WTC11 (cell line): Measurements from ENCODE around the gene CHST13. TPM values are rescaled to one million over a fixed set of nuclear protein-coding genes. Genes with fewer than 3 reads are reported as not detected.

ENCODE experiments used
- ATAC-seq: fragments of 200-7000 bp; cut with Tn5 transposase; 2 replicates; pipeline ENCODE4 v1.10.0; 2021; ENCODE audit warnings: mild to moderate bottlenecking, moderate library complexity
- CTCF ChIA-PET: fragments of 300-600 bp; sonication (Branson Sonifier 250); formaldehyde crosslinking; loops from one replicate; lab custom pipeline; 2021; ENCODE audit warnings: antibody characterized with exemption; lab: Charles Lee
- POLR2A ChIA-PET: fragments of 350-600 bp; sonication (Branson Sonifier 250); formaldehyde crosslinking; loops from one replicate; lab custom pipeline; 2021; ENCODE audit warnings: antibody characterized with exemption; lab: Charles Lee
- DNase-seq: peaks from one replicate; pipeline ENCODE4 v3.0.0; 2021; ENCODE audit warnings: low spot score
- H3K27ac Mint-ChIP-seq: 2 replicates; pipeline ENCODE4 v1.8.0; 2021; ENCODE audit warnings: mixed read lengths
- H3K27me3 Mint-ChIP-seq: 2 replicates; pipeline ENCODE4 v1.8.0; 2021; ENCODE audit warnings: low read depth, mild to moderate bottlenecking, moderate library complexity, mixed read lengths
- H3K36me3 Mint-ChIP-seq: 2 replicates; pipeline ENCODE4 v1.8.0; 2021; ENCODE audit warnings: mixed read lengths
- H3K4me1 Mint-ChIP-seq: 2 replicates; pipeline ENCODE4 v1.8.0; 2022; ENCODE audit warnings: mixed read lengths
- H3K4me3 Mint-ChIP-seq: 2 replicates; pipeline ENCODE4 v1.8.0; 2021; ENCODE audit warnings: mild to moderate bottlenecking, moderate library complexity, mixed read lengths
- H3K9me3 Mint-ChIP-seq: 2 replicates; pipeline ENCODE4 v1.8.0; 2021; ENCODE audit warnings: mixed read lengths
- AFF4 ChIP-seq: sonication (generic); formaldehyde crosslinking; IDR thresholded peaks from 2 replicates; pipeline ENCODE4 v1.8.1; 2023; ENCODE audit warnings: mild to moderate bottlenecking, missing genetic modification reagents, borderline replicate concordance
- ATF6 ChIP-seq: sonication (generic); formaldehyde crosslinking; IDR thresholded peaks from 2 replicates; pipeline ENCODE4 v1.8.1; 2023; ENCODE audit warnings: mild to moderate bottlenecking, missing genetic modification reagents
- CBFB ChIP-seq: sonication (generic); formaldehyde crosslinking; IDR thresholded peaks from 2 replicates; pipeline ENCODE4 v1.8.1; 2022; ENCODE audit warnings: mild to moderate bottlenecking, low read depth, missing genetic modification reagents
- E2F5 ChIP-seq: sonication (generic); formaldehyde crosslinking; IDR thresholded peaks from 2 replicates; pipeline ENCODE4 v1.8.1; 2022; ENCODE audit warnings: mild to moderate bottlenecking, moderate library complexity, missing genetic modification reagents
- ESRRA ChIP-seq: sonication (generic); formaldehyde crosslinking; IDR thresholded peaks from 2 replicates; pipeline ENCODE4 v1.8.1; 2022; ENCODE audit warnings: mild to moderate bottlenecking, missing genetic modification reagents, borderline replicate concordance
- FOXK1 ChIP-seq: sonication (generic); formaldehyde crosslinking; IDR thresholded peaks from 2 replicates; pipeline ENCODE4 v1.8.0; 2022; ENCODE audit warnings: mild to moderate bottlenecking, moderate library complexity, missing genetic modification reagents
- GABPB1 ChIP-seq: sonication (generic); formaldehyde crosslinking; IDR thresholded peaks from 2 replicates; pipeline ENCODE4 v1.8.1; 2023; ENCODE audit warnings: mild to moderate bottlenecking, missing genetic modification reagents
- GRHL2 ChIP-seq: fragments of 250-450 bp; sonication (Bioruptor Pico); IDR thresholded peaks from 2 replicates; pipeline ENCODE4 v1.8.0; 2022; ENCODE audit warnings: mild to moderate bottlenecking, moderate library complexity; ENCODE audit not compliant: insufficient replicate concordance, severe bottlenecking
- MAX ChIP-seq: sonication (generic); formaldehyde crosslinking; IDR thresholded peaks from 2 replicates; pipeline ENCODE4 v1.8.0; 2022; ENCODE audit warnings: mild to moderate bottlenecking, missing genetic modification reagents
- NFE2L1 ChIP-seq: sonication (generic); formaldehyde crosslinking; IDR thresholded peaks from 2 replicates; pipeline ENCODE4 v1.8.1; 2023; ENCODE audit warnings: missing genetic modification reagents
- SP1 ChIP-seq: sonication (generic); formaldehyde crosslinking; conservative IDR thresholded peaks from 2 replicates; pipeline ENCODE4 v1.8.1; 2022; ENCODE audit warnings: missing genetic modification reagents
- ZNF232 ChIP-seq: sonication (generic); formaldehyde crosslinking; IDR thresholded peaks from 2 replicates; pipeline ENCODE4 v1.8.0; 2022; ENCODE audit warnings: mild to moderate bottlenecking, missing genetic modification reagents
- ZNF425 ChIP-seq: fragments of 250-450 bp; sonication (Bioruptor Pico); conservative IDR thresholded peaks from 2 replicates; pipeline ENCODE4 v1.9.0; 2021; ENCODE audit warnings: mild to moderate bottlenecking
- total RNA-seq: library from RNA; stranded (reverse); gene quantifications from 3 replicates; pipeline ENCODE4 v1.2.3, GENCODE V29; 2021
- TF ChIP-seq, protein P1 (sequence below): sonication (generic); formaldehyde crosslinking; IDR thresholded peaks from 2 replicates; pipeline ENCODE4 v1.8.0; 2023; ENCODE audit warnings: missing genetic modification reagents, mild to moderate bottlenecking, borderline replicate concordance
- TF ChIP-seq, protein P2 (sequence below): fragments of 250-450 bp; sonication (Bioruptor Pico); IDR thresholded peaks from 2 replicates; pipeline ENCODE4 v1.9.0; 2021; ENCODE audit warnings: moderate library complexity, mild to moderate bottlenecking, inconsistent platforms, borderline replicate concordance

CHST13 gene
- total RNA-seq, 1 experiment from 2014 or later = 4.1 TPM

DNA sequence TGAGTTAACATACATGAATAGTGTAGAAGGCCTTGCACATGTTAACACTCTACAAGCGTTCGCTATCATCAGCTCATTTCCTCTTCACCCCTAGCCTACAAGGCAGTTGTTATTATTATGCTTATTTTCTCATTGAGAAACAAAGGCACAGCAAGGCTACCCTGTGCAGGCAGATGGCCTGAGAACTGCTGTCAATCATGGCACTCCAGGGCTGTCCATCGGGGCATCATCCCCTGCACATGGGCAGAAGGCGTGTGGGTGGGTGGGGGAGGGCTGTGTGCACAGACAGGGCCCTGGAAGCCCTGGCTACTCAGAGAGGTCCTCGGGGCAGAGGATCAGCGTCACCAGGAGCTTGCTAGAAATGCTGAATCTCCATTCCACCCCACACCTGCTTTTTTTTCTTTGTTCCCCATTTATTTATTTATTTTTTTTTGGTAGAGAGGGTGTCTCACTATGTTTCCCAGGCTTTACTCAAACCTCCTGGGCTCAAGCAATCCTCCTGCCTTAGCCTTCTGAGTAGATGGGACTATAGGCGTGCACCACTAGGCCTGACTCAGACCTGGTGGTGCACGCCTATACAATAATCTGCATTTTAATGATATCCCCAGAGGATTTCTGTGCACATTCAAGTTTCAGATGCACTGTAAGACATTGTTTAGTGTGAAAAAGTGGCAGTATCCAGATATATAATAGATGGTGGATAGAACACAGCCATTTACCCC, 38.6 kb upstream of the CHST13 start (continued):
- TF ChIP-seq, protein P1, sequence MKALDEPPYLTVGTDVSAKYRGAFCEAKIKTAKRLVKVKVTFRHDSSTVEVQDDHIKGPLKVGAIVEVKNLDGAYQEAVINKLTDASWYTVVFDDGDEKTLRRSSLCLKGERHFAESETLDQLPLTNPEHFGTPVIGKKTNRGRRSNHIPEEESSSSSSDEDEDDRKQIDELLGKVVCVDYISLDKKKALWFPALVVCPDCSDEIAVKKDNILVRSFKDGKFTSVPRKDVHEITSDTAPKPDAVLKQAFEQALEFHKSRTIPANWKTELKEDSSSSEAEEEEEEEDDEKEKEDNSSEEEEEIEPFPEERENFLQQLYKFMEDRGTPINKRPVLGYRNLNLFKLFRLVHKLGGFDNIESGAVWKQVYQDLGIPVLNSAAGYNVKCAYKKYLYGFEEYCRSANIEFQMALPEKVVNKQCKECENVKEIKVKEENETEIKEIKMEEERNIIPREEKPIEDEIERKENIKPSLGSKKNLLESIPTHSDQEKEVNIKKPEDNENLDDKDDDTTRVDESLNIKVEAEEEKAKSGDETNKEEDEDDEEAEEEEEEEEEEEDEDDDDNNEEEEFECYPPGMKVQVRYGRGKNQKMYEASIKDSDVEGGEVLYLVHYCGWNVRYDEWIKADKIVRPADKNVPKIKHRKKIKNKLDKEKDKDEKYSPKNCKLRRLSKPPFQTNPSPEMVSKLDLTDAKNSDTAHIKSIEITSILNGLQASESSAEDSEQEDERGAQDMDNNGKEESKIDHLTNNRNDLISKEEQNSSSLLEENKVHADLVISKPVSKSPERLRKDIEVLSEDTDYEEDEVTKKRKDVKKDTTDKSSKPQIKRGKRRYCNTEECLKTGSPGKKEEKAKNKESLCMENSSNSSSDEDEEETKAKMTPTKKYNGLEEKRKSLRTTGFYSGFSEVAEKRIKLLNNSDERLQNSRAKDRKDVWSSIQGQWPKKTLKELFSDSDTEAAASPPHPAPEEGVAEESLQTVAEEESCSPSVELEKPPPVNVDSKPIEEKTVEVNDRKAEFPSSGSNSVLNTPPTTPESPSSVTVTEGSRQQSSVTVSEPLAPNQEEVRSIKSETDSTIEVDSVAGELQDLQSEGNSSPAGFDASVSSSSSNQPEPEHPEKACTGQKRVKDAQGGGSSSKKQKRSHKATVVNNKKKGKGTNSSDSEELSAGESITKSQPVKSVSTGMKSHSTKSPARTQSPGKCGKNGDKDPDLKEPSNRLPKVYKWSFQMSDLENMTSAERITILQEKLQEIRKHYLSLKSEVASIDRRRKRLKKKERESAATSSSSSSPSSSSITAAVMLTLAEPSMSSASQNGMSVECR = no peak
- TF ChIP-seq CBFB (CRISPR knock-in tag) = no peak

DNA sequence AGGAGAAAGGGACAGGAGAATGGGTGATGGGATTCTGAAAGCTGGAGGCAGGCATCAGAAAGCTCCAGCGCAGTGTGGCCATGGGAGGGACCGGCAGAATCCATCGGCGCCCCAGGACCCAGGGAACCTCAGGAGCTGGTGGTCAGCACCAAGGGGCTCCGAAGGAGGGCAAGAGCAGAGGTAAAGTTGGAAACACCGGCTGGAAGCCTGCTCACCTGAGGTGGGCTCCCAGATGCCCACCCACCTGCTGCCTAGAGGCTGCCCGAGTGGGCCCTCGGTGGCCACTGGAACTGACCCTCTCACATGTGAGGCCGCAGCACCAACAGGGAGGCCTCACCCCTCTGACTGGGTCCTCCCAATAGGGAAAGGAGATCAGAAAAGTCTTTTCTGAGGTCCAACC, 38.0 kb upstream of the CHST13 start:
- H3K9me3 Mint-ChIP-seq = no peaks in the 10 kb centered on the region
- POLR2A ChIA-PET = interaction anchor here (1.3 to 1.4 kb wide), 2 partner anchors 9 to 11 kb away, joined by 3 to 5 read pairs; no protein-coding TSS in a partner anchor

DNA sequence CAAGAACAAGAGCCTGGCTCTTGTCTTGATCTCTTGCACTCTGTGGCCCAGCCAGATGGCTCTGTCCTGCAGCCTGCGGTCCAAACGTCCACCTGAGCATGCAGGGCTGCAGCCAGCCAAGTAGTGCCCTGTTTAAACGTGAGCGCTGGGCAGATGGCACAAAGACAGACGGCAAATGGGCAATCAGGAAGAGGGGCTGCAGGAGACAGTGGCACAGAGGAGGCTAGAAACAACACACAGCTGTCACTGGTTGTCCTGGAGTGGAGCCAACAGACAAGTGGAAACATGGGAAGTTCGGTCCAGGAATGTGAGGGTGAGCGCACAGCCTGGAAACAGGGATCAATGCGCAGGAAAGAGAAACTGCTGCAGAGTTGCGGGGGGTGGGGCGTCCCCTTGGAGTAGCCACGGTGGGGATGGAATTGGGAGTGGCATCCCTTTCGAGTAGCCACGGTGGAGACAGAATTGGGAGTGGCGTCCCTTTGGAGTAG, 37.6 kb upstream of the CHST13 start:
- Mint-ChIP-seq H3K27ac (no peak overlapping the region; the same call in 1 of the 2 replicates), H3K9me3 (no peaks in the 10 kb centered on the region), H3K36me3 (no peaks in the 10 kb centered on the region), H3K4me3 (no peak overlapping the region), H3K27me3 (no peaks in the 10 kb centered on the region; the same call in 1 of the 2 replicates), H3K4me1 (peaks cover 43% of the 10 kb centered on the region)
- ATAC-seq (no peak), DNase-seq (no peak)
- ChIA-PET POLR2A (interaction anchor here (1.4 kb wide), 1 partner anchor 12 kb away, joined by 3 read pairs; no protein-coding TSS in a partner anchor), CTCF (interaction anchor here (1.4 to 2.7 kb wide), 2 partner anchors 23 to 91 kb away, joined by 3 to 8 read pairs; no protein-coding TSS in a partner anchor)
- TF ChIP-seq GABPB1 (CRISPR knock-in tag) (no peak), AFF4 (no peak), ZNF425 (CRISPR knock-in tag) (no peak), E2F5 (CRISPR knock-in tag) (no peak), ZNF232 (CRISPR knock-in tag) (no peak), FOXK1 (CRISPR knock-in tag) (no peak), ATF6 (no peak), MAX (CRISPR knock-in tag) (no peak), GRHL2 (CRISPR knock-in tag) (no peak)
- TF ChIP-seq, protein P2, sequence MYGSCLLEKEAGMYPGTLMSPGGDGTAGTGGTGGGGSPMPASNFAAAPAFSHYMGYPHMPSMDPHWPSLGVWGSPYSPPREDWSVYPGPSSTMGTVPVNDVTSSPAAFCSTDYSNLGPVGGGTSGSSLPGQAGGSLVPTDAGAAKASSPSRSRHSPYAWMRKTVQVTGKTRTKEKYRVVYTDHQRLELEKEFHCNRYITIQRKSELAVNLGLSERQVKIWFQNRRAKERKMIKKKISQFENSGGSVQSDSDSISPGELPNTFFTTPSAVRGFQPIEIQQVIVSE (CRISPR knock-in tag) = no peak

More for the DNA sequence above, 38.0 kb upstream of the CHST13 start:
- TF ChIP-seq SP1 (CRISPR knock-in tag) = no peak
- TF ChIP-seq NFE2L1 (CRISPR knock-in tag) = no peak
- TF ChIP-seq ESRRA (CRISPR knock-in tag) = no peak
- peaks cover 39% of the 10 kb centered on the region for H3K4me1 Mint-ChIP-seq
- no peak for ATAC-seq
- H3K4me3 Mint-ChIP-seq = no peak overlapping the region
- H3K27ac Mint-ChIP-seq = no peak overlapping the region
- H3K36me3 Mint-ChIP-seq = no peaks in the 10 kb centered on the region
- H3K27me3 Mint-ChIP-seq = no peaks in the 10 kb centered on the region; the same call in 1 of the 2 replicates
- no peak for DNase-seq
- CTCF ChIA-PET = interaction anchor here (1.6 to 2.7 kb wide), 2 partner anchors 10 to 24 kb away, joined by 6 to 8 read pairs; no protein-coding TSS in a partner anchor
